GM19397 (cell line): ENCODE measurements around the gene BHLHE23.

Experiments used
- ATAC-seq: cut with Tn5 transposase; IDR thresholded peaks from one replicate; pipeline ENCODE4 v1.9.1; 2021; ENCODE audit warnings: mild to moderate bottlenecking, moderate library complexity; ENCODE audit not compliant: unreplicated experiment

BHLHE23 gene

GRCh38 chr20:62993856-62994494, 12.8 kb downstream of the BHLHE23 start:
- no peak for ATAC-seq

DNA sequence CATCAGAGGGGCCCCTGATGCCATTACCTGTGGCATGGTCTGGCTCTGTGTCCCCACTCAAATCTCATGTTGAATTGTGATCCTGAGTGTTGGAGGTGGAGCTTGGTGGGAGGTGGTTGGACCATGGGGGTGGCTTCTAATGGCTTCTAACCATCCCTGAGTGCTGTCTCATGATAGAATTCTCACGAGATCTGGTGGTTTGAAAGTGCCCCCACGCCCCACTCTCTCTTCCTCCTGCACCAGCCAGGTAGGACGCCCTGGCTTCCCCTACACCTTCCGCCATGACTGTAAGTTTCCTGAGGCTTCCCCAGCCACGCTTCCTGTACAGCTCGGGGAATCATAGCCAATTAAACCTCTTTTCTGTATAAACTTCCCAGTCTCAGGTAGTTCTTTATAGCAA, 14.9 kb downstream of the BHLHE23 start:
- ATAC-seq: no peak

DNA sequence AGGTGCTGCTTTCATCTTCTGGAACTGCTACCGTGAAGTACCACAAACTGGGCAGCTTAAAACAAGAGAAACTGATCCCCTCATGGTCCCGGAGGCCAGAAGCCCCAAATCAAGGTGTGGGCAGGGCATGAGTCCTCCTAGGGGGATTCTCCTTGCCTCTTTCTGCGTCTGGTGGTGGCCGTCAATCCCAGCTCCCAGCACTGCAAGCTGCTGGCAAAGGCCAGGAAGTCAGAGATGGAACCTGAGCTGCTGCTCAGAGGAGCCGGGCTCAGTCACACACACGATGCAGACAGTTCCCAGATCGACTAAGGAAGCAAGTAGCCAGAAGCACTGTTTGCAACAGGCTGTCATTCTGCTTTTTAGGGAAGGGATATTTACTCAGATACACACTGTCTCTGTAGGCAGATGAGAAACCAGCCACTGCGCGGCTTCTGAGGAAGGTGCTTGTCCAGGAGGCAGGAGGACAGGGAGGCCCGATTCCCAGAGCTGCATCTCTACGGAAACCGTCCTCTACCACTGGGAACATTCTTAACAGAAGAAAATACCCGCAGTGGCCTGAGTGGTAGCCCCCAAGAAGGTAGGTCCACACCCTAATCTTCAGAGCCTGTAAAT, 15.5 kb downstream of the BHLHE23 start:
- ATAC-seq: no peak

- no peak for ATAC-seq
These were observed 16.4 kb downstream of the BHLHE23 start for GRCh38 chr20:62990306-62990825.

DNA sequence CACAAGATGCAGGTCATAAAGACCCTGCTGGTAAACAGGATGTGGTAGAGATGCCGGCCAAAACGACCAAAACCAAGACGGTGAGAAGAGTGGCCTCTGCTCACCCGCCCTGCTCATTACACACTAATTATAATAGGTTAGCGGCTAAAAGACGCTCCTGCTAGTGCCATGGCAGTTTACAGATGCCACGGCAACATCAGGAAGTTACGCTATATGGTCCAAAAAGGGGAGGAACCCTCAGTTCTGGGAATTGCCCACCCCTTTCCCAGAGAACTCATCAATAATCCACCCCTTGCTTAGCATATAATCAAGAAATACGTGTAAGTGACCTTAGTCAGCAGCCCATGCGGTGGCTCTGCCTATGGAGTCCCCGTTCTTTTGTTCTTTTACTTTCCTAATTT, 17.6 kb downstream of the BHLHE23 start:
- ATAC-seq: no peak

DNA sequence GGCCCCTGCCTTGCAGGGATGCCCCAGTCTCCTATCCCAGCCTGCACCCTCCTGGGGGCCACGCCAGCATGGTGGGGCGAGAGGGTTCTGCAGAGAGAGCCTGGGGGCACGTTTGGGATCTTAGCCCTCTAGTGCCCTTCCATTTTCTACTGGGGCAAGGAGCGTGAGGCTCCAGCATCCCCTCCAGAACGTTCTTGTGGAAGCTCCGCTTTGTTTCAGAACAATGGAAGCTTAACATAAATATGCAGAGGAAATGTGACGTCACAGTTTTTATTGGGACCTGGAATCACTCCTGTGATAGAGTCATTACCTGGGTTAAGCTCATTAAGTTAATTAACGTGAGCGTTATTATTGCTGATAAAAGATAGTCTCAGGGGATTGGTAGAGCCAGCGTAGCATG, 19.6 kb downstream of the BHLHE23 start:
- ATAC-seq: no peak

GRCh38 chr20:62986257-62986800, 20.4 kb downstream of the BHLHE23 start:
- no peak for ATAC-seq

GRCh38 chr20:62985444-62985778, 21.4 kb downstream of the BHLHE23 start:
- ATAC-seq: no peak

- no peak for ATAC-seq
These were observed 21.9 kb downstream of the BHLHE23 start for GRCh38 chr20:62984666-62985443.

DNA sequence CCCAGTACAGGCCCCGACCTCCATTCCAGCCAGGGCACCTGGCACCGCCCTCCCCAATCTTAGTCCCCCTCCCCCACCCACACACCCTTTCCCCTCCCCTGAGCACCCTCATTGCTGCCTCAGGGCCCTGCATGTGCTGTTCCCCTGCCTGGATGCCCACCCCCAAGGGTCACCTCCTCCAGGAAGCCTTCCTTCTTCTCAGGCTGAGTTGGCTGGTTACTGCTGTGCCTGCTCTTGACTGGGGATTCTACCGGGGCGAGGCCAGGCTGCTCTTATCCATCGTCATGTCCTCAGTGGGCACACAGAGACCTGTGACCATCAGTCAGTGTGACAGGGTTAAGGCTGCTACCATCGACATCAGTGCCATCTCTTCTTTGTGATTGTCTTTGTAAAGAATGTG, 23.6 kb downstream of the BHLHE23 start:
- ATAC-seq: no peak

DNA sequence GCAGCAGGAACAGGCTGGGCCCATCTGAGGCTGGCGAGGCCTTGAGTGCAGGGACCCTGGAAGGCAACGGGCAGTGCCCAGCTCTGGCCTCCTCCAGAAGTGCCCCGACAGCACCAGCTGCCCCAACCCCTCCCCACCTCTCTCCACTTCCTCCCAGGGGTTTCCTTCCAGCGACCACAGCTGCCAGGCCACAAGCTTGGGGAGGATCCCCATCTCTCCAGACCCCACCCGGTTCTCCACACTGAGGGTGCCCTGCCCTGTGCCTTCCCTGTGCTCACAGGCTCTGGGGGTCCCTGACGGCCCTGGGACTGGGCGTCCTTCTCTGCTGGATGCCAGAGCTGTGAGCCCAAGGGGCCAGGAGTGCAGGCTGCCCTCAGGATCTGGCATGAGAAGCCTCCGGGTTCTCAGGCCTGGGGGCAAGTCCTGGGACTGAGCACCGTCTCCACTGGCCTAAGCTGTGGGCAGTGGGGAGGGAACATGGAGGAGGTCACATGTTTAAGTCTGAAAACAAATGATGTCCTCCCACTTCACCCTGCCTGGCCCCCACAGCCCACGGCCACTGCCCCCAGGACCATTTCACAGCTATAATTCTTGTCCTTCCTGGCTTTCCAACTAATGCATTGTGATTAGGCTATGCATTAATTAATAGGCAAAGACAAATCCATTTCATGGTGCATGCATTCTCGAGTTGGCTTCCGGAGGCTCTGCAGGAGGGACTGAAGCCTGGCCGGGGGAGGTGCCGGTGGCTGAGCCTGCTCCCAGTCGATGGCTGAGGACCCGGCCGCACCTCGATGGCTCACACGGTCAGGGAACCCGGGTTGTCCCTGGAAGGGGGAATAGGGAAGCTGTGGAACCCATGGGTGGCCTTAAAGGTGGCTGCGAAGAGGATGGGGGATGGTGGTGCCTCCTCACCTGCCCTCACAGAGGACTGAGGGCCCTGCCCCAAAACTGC, 24.4 kb downstream of the BHLHE23 start:
- ATAC-seq: no peak

DNA sequence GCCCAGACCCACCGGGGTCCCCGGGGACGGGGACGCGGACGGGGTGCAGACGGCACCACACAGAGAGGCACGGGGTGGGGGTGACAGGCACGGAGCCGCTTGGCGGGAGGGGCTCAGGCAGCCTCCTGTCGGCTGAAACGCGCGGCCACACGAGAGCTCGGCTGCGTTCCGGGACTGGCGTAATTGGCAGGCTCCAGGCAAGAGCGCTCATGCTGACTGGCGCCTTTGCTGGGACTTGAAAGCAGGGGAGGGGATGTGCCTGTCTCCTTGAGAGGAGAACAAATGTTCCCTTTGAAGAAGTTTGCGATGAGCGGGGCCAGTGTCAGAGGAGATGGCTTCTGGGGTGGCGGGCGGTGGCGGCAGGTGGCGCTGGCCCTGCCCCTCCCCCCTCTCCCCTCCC, 25.8 kb downstream of the BHLHE23 start:
- no peak for ATAC-seq

DNA sequence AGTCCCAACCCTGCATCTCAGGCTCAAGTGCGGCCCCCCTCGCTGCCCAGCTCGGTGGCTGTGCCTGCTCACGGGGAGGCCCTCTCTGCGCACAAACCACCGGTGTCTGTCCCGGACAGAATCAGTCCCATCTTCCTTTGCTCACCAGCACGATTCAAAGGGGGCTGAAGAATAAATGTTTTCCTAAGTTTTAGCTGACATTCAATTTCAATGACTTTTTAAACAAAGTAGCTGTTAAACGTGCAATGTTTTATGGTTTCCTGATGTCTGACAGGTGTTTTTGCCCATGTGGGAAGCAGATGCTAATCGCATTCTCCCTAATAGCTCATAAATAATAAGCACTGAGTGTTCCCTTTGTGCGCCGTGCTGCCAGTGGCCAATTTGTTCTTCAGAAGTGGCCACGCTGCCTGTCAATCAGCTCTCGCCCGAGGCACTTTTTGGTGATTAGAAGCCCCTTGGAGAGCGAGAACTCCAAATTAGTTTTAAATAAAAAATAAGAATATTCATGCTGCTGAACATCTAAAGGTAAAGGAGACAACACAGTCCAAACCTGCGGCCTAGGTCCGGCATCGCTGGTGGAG, 26.3 kb downstream of the BHLHE23 start:
- ATAC-seq: no peak

GRCh38 chr20:62979876-62980373, 26.8 kb downstream of the BHLHE23 start:
- ATAC-seq: no peak

- ATAC-seq: no peak
These were observed 27.5 kb downstream of the BHLHE23 start for GRCh38 chr20:62979310-62979709.

- no peak for ATAC-seq
These were observed 28.2 kb downstream of the BHLHE23 start for GRCh38 chr20:62978561-62978943.

DNA sequence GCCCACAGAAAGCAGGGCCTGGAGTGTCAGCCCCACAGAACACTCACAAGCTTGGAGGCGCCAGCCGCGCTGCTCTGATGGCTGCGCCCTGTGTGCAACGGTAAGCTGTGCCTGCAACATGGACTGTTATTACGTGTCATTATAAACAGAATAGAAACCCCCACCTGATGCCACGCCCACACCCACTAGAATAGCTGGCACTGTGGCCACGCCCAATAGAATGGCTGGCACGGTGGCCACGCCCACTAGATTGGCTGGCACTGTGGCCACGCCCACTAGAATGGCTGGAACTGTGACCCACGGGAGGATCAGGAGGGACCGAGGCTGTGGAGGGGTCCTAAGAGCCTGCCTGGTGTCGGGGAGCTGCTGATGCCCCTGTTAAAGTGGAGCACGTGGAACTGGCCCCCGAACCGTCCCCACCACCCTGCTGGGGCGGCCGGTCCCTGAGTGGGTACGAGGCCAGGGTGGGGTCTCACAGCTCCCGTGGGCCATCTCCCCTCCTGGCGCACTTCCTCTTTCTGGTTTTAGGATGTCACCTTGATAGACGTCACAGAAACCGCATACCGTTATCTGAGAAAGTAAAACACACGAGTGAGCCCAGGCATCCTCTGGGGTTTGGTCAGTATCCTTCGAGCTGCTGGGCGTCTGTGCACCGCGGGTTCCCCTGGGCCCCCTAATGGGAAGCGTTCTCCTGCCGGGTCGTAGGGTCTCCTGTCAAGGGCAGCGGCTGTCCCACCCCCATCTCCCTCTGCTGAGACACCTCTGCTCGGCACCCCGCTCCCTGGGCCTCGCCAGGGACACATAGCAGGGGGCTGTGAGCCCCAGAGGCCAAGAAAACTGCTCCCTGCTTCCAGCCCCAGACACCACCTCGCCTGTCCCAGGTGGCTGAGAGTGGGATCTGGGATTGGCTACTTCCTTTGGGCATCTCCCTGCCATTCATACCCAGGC, 28.9 kb downstream of the BHLHE23 start:
- ATAC-seq: peak; percentile 49

GRCh38 chr20:62976886-62977285, 29.9 kb downstream of the BHLHE23 start:
- no peak for ATAC-seq
